ENCODE results near the gene LYST. TPM values are rescaled to one million over a fixed set of nuclear protein-coding genes. Genes with fewer than 3 reads are reported as not detected.

LYST gene
- total RNA-seq, 1 experiment from 2014 or later, result 23.9 TPM

- no peaks in the 10 kb centered on the region for H3K27me3 Mint-ChIP-seq (ENCODE audit: insufficient read depth, unreplicated experiment)
- no peak overlapping the region for H3K27ac Mint-ChIP-seq (ENCODE audit: low read depth, unreplicated experiment)
- ChIA-PET POLR2A (interaction anchor here (0.6 to 1.2 kb wide), 2 partner anchors 39 to 50 kb away, joined by 3 read pairs; no protein-coding TSS in a partner anchor), CTCF (interaction anchor here (0.6 to 1.4 kb wide), 8 partner anchors 11 to 374 kb away, joined by 3 to 6 read pairs (median 4); no protein-coding TSS in a partner anchor)
- H3K9me3 Mint-ChIP-seq (ENCODE audit: unreplicated experiment), result no peaks in the 10 kb centered on the region
- H3K4me3 Mint-ChIP-seq (ENCODE audit: unreplicated experiment), result no peak overlapping the region
- BruUV-seq (replicated peaks), result no TSS peak
- peaks cover 8% of the 10 kb centered on the region for H3K36me3 Mint-ChIP-seq (ENCODE audit: insufficient read depth, unreplicated experiment)
- H3K4me1 Mint-ChIP-seq (ENCODE audit: insufficient read depth, unreplicated experiment), result peaks cover 13% of the 10 kb centered on the region
- TF ChIP-seq, protein P1, sequence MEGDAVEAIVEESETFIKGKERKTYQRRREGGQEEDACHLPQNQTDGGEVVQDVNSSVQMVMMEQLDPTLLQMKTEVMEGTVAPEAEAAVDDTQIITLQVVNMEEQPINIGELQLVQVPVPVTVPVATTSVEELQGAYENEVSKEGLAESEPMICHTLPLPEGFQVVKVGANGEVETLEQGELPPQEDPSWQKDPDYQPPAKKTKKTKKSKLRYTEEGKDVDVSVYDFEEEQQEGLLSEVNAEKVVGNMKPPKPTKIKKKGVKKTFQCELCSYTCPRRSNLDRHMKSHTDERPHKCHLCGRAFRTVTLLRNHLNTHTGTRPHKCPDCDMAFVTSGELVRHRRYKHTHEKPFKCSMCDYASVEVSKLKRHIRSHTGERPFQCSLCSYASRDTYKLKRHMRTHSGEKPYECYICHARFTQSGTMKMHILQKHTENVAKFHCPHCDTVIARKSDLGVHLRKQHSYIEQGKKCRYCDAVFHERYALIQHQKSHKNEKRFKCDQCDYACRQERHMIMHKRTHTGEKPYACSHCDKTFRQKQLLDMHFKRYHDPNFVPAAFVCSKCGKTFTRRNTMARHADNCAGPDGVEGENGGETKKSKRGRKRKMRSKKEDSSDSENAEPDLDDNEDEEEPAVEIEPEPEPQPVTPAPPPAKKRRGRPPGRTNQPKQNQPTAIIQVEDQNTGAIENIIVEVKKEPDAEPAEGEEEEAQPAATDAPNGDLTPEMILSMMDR (IDR thresholded peaks at IDR 0.05; ENCODE audit: unreplicated experiment), result no peak
- intact Hi-C loops (cut with micrococcal nuclease), result no loop called here
- no peak for DNase-seq (ENCODE audit: unreplicated experiment)
Observed at GRCh38 chr1:235826102-235826854, 40.4 kb downstream of the LYST start.

DNA sequence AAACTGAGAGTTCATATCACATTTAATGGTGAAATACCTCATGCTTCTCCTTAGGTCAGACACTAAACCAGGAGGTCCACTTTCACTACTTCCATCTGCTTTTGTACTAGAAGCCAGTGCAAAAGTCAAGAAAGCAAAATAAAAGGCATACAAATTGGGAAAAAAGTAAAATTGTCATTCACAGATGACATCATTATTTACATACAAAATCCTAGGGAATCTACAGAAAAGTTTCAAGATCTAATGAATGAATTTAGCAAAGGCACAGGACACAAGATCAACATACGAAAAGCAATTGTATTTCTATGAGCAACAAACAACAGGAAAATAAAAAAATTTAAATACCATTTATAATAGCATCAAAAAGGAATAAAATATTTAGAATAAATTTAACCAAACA lies 41.5 kb downstream of the LYST start:
- Mint-ChIP-seq H3K36me3 (ENCODE audit: insufficient read depth, unreplicated experiment) (peaks cover 8% of the 10 kb centered on the region), H3K9me3 (ENCODE audit: unreplicated experiment) (no peaks in the 10 kb centered on the region), H3K27me3 (ENCODE audit: insufficient read depth, unreplicated experiment) (no peaks in the 10 kb centered on the region), H3K4me3 (ENCODE audit: unreplicated experiment) (no peak overlapping the region), H3K4me1 (ENCODE audit: insufficient read depth, unreplicated experiment) (peaks cover 10% of the 10 kb centered on the region), H3K27ac (ENCODE audit: low read depth, unreplicated experiment) (no peak overlapping the region)
- intact Hi-C loops (cut with micrococcal nuclease), result no loop called here
- TF ChIP-seq, protein P1 (IDR thresholded peaks at IDR 0.05; ENCODE audit: unreplicated experiment), result no peak
- no peak for DNase-seq (ENCODE audit: unreplicated experiment)
- ChIA-PET CTCF (no interaction called here), POLR2A (no interaction called here)
- no TSS peak for BruUV-seq (replicated peaks)

DNA sequence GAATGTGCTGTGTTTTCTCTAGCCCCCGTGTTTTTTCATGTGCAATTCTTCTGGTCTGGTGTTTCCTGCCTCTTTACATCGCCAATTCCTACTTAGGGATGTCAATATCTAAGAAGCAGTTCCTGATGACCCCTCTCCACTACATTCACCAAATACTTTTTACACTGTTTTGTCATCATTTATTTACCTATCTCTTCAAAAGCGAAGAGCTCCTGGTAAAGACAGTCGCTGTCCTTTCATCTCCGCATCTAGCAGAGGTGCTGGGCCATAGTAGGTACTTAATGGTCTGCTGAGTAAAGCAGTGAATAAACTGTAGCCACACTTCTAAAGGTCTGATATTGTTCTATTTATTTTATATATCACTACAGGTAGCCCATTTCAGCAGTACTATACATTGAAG lies 43.0 kb downstream of the LYST start:
- Mint-ChIP-seq H3K9me3 (ENCODE audit: unreplicated experiment) (no peaks in the 10 kb centered on the region), H3K27ac (ENCODE audit: low read depth, unreplicated experiment) (no peak overlapping the region), H3K36me3 (ENCODE audit: insufficient read depth, unreplicated experiment) (peaks cover 4% of the 10 kb centered on the region), H3K4me1 (ENCODE audit: insufficient read depth, unreplicated experiment) (peaks cover 10% of the 10 kb centered on the region), H3K4me3 (ENCODE audit: unreplicated experiment) (no peak overlapping the region), H3K27me3 (ENCODE audit: insufficient read depth, unreplicated experiment) (no peaks in the 10 kb centered on the region)
- no peak for DNase-seq (ENCODE audit: unreplicated experiment)
- TF ChIP-seq, protein P1 (IDR thresholded peaks at IDR 0.05; ENCODE audit: unreplicated experiment), result no peak
- ChIA-PET POLR2A (no interaction called here), CTCF (interaction anchor here (0.5 to 1.3 kb wide), 3 partner anchors 12 to 192 kb away, joined by 3 to 4 read pairs (median 3); no protein-coding TSS in a partner anchor)
- no TSS peak for BruUV-seq (replicated peaks)
- intact Hi-C loops (cut with micrococcal nuclease), result no loop called here

DNA sequence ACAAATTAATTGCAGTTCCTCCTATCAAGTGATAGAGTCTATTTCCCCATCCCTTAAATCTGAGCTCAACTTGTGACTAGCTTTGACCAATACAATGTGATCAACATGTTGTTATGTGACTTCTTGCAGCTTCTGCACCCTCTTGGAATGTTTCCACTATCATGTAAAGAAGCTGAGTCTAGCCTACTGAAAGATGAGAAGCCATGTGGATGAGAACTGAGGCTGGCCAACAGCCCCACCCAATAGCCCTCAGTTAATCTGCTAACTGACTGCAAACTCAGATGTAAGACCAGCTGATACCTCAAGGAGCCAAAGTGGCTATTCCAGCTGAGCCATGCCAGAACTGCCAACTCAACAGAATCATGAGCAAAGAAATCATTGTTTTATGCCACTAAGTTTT lies 44.0 kb downstream of the LYST start:
- intact Hi-C loops (cut with micrococcal nuclease), result no loop called here
- H3K9me3 Mint-ChIP-seq (ENCODE audit: unreplicated experiment), result no peaks in the 10 kb centered on the region
- no peaks in the 10 kb centered on the region for H3K27me3 Mint-ChIP-seq (ENCODE audit: insufficient read depth, unreplicated experiment)
- no peak overlapping the region for H3K4me3 Mint-ChIP-seq (ENCODE audit: unreplicated experiment)
- ChIA-PET POLR2A (interaction anchor here (0.7 to 2.4 kb wide), 6 partner anchors 9 to 161 kb away, joined by 3 to 11 read pairs (median 4); no protein-coding TSS in a partner anchor), CTCF (interaction anchor here (0.6 to 3.3 kb wide), 5 partner anchors 20 to 222 kb away, joined by 3 to 17 read pairs (median 5); no protein-coding TSS in a partner anchor)
- DNase-seq (ENCODE audit: unreplicated experiment), result no peak
- TF ChIP-seq, protein P1 (IDR thresholded peaks at IDR 0.05; ENCODE audit: unreplicated experiment), result no peak
- no peak overlapping the region for H3K27ac Mint-ChIP-seq (ENCODE audit: low read depth, unreplicated experiment)
- no TSS peak for BruUV-seq (replicated peaks)
- H3K36me3 Mint-ChIP-seq (ENCODE audit: insufficient read depth, unreplicated experiment), result peaks cover 4% of the 10 kb centered on the region
- H3K4me1 Mint-ChIP-seq (ENCODE audit: insufficient read depth, unreplicated experiment), result peaks cover 10% of the 10 kb centered on the region
